BE2C (cell line): ENCODE data around the gene KCNN3.

Experiments
- DNase-seq: peaks from one replicate; pipeline ENCODE4 v3.0.0-alpha.2; 2020
- H3K27me3 ChIP-seq: fragments of 250-450 bp; sonication (Bioruptor Pico); 2 replicates; pipeline ENCODE4 v1.5.1; 2020; ENCODE audit warnings: mild to moderate bottlenecking
- H3K36me3 ChIP-seq: fragments of 250-450 bp; sonication (Bioruptor Pico); 2 replicates; pipeline ENCODE4 v1.5.1; 2020; ENCODE audit warnings: mild to moderate bottlenecking
- H3K4me1 ChIP-seq: fragments of 250-450 bp; sonication (Bioruptor Pico); 2 replicates; pipeline ENCODE4 v1.5.1; 2020
- H3K4me3 ChIP-seq: 2 replicates; pipeline ENCODE4 v1.5.1; 2011; ENCODE audit warnings: low read depth, low read length
- H3K9me3 ChIP-seq: fragments of 250-450 bp; sonication (Bioruptor Pico); 2 replicates; pipeline ENCODE4 v1.5.1; 2020
- TF ChIP-seq, protein P1 (sequence below): IDR thresholded peaks from 2 replicates; pipeline ENCODE4 v1.5.1; 2012; ENCODE audit warnings: mild to moderate bottlenecking, low read depth, low read length

The KCNN3 gene

DNA sequence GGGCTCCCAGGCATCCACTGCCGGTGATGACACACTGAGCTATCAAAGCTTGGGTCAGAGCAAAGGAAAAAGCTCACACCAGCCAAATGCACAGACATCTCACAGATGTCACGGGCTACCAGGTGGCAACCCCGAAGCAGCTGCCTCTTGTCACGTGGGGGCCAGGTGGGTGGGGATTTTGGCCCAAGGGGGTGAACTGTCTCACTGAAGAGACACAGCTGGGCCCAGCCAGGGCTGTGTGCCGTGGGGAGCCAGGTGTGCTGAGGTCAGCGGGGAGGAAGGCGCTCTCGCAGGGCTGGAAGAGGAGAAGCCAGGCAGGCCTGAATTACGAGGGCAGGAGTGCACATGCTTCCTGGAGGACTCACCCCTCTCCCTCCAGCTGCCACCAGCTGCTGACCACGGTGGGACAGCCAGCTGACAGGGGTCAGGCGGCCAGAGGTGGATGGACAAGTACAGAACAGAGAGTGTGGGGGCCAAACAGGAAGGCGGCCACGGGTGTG is 32.4 kb downstream of the KCNN3 start:
- H3K27me3 ChIP-seq: no peaks in the 10 kb centered on the region
- H3K4me3 ChIP-seq: no peak overlapping the region
- TF ChIP-seq, protein P1, sequence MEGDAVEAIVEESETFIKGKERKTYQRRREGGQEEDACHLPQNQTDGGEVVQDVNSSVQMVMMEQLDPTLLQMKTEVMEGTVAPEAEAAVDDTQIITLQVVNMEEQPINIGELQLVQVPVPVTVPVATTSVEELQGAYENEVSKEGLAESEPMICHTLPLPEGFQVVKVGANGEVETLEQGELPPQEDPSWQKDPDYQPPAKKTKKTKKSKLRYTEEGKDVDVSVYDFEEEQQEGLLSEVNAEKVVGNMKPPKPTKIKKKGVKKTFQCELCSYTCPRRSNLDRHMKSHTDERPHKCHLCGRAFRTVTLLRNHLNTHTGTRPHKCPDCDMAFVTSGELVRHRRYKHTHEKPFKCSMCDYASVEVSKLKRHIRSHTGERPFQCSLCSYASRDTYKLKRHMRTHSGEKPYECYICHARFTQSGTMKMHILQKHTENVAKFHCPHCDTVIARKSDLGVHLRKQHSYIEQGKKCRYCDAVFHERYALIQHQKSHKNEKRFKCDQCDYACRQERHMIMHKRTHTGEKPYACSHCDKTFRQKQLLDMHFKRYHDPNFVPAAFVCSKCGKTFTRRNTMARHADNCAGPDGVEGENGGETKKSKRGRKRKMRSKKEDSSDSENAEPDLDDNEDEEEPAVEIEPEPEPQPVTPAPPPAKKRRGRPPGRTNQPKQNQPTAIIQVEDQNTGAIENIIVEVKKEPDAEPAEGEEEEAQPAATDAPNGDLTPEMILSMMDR: no peak
- peak; percentile 65 for DNase-seq
- peaks cover 17% of the 10 kb centered on the region for H3K4me1 ChIP-seq
- H3K9me3 ChIP-seq: no peaks in the 10 kb centered on the region
- H3K36me3 ChIP-seq: no peaks in the 10 kb centered on the region

DNA sequence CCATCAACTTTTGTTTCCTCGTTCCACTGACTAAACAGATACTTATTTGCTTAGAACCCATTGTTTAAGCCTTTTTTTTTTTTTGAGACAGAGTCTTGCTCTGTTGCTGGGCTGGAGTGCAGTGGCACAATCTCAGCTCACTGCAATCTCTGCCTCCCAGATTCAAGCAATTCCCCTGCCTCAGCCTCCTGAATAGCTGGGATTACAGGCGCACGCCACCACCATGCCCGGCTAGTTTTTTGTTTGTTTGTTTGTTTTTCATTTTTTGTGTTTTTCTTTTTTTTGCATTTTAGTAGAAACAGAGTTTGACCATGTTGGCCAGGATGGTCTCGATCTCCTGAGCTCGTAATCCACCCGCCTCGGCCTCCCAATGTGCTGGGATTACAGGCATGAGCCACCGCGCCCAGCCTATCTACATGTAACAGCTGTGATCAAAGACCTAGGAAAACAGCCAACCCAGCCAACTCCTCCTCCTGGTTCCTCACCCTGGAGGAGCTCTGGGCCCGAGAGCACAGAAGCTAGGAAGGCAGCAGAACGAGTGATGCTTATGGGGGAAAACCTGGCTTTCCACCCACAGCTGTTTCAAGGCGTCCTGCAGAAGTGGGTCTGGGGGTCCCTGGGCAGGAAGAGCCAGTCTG is 32.9 kb downstream of the KCNN3 start:
- no peak for DNase-seq
- TF ChIP-seq, protein P1: no peak
- no peaks in the 10 kb centered on the region for H3K9me3 ChIP-seq
- no peak overlapping the region for H3K4me3 ChIP-seq
- H3K27me3 ChIP-seq: no peaks in the 10 kb centered on the region
- no peaks in the 10 kb centered on the region for H3K36me3 ChIP-seq
- H3K4me1 ChIP-seq: peaks cover 21% of the 10 kb centered on the region

DNA sequence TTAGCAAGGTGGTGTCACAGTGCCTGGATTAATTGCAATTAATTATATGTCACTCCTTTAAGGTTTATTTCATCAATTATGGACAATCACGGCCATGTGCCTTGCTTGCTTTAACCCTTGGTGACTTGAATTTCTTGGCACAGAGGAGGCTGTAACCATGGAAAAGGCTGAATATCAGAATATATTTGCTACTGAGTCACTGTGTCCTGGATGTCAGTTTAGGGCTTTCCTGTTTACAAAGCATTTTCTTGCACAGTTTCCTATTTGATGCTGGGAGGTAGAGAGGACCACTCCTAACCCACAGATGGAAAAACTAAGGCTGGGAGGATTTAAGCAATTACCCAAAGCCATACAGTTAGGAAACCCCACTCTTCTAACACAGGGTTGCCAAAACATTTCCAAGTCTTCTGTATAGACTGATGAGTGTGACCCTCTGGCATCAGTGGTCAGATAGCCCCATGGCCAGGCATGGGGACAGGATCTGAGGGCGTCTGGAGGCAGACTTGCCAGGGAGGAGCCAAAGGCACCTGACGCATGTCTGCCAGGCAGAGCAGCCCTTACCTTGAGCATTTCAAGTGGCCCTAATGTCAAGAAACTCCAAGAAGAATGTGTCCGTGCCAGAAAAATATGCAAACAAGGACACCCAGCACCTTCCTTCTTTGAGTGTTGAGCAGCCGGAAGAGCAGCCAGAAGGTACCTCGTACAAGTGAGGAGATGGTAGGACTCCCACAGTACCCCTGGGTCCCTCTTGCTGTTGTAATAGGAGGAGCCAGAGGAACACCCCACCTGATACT is 34.4 kb downstream of the KCNN3 start:
- DNase-seq: no peak
- no peaks in the 10 kb centered on the region for H3K27me3 ChIP-seq
- TF ChIP-seq, protein P1: no peak
- H3K9me3 ChIP-seq: no peaks in the 10 kb centered on the region
- H3K4me1 ChIP-seq: peaks cover 16% of the 10 kb centered on the region
- H3K36me3 ChIP-seq: no peaks in the 10 kb centered on the region
- H3K4me3 ChIP-seq: no peak overlapping the region

DNA sequence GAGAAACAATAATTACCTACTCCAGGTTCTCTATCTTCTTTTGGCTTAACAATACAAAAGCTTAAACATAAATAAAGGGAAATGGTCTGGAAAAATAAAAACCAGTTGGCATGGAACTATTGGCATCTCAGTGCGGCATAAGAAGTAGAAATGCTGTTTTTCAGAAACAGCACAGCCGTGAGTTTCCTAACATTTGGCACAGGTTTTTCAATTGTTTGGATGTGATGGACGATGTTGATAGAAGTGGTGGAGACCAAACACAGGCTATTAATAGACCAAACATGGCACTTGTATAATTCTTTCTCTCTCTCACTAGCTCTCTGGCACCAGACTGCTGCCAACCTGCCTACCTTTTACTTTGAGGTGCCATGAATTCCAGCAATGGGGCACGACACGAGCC is 36.2 kb downstream of the KCNN3 start:
- TF ChIP-seq, protein P1: no peak
- peaks cover 7% of the 10 kb centered on the region for H3K4me1 ChIP-seq
- H3K27me3 ChIP-seq: no peaks in the 10 kb centered on the region
- no peak overlapping the region for H3K4me3 ChIP-seq
- no peak for DNase-seq
- H3K9me3 ChIP-seq: no peaks in the 10 kb centered on the region
- H3K36me3 ChIP-seq: no peaks in the 10 kb centered on the region

DNA sequence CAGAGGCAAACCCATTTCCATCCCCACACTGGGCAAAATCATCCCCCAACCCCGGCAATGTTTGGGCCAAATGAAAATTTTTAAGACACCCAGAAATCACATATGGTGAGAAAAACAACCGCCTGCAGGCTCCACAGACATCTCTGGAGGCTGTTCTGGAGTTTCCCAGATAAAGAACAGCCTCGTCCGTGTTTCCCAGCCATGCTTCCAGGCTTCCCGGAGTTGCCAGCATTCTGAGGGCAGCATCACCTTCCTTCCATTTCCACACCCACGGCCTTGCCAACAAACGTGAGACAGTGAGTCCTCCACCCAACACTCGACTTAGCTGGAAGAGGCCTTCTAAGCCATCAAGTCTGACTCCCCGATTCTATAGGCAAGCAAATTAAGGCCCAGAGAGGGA is 36.9 kb downstream of the KCNN3 start:
- no peak overlapping the region for H3K4me3 ChIP-seq
- no peaks in the 10 kb centered on the region for H3K9me3 ChIP-seq
- DNase-seq: no peak
- no peaks in the 10 kb centered on the region for H3K27me3 ChIP-seq
- TF ChIP-seq, protein P1: no peak
- H3K36me3 ChIP-seq: no peaks in the 10 kb centered on the region
- peaks cover 7% of the 10 kb centered on the region for H3K4me1 ChIP-seq

DNA sequence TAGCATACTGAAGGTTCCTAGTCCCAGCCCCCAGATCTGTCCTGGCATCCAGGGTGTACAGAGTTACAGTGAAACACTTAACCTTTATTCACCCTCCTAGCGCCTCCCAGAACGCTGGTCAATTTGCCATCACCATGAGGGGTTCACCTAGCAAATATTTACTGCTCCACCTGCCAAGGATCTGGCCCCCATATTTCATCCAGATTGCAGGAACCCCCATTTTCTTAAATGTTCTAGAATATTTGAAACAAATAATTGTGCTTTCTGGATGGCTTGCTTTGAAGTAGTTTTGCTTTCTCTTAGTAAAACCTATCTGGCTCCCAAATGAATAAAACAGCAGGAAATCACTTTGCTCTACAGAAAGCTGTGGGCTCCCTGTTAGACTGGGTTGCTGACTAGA is 37.7 kb downstream of the KCNN3 start:
- Histone ChIP-seq H3K4me1 (peaks cover 8% of the 10 kb centered on the region), H3K27me3 (no peaks in the 10 kb centered on the region), H3K36me3 (no peaks in the 10 kb centered on the region), H3K9me3 (no peaks in the 10 kb centered on the region), H3K4me3 (no peak overlapping the region)
- no peak for DNase-seq
- TF ChIP-seq, protein P1: no peak
